Fibroblast of skin of right biceps (primary cell): ENCODE data around the gene ZC3H6.
"Not testable (repeated sequence)": the region's sequence is repeated elsewhere in the genome, so short reads cannot be mapped to it uniquely, and the experiment has no call there.

Experiments used
- DNase-seq: peaks from one replicate; pipeline ENCODE4 v3.0.0-alpha.2; 2013

ZC3H6 gene

DNA sequence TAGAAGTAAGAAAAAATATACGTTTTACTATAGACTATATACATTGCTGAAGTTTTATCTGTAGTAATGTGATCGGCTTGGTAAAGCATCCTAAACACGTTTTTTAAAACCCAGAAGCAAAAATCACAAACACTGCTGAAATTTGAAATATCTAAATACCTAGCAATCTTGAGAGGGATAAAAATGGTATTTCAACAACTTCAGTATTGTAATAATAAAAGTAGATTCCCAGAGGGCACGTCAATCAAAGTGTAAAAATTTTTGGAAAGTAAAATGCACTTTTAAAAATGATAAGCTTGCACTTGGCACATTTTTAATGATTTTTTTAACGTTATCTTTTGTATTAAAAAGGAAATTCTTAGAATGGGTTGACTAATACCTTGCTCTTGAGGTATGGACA, 1.6 kb downstream of the ZC3H6 start:
- no peak for DNase-seq

DNA sequence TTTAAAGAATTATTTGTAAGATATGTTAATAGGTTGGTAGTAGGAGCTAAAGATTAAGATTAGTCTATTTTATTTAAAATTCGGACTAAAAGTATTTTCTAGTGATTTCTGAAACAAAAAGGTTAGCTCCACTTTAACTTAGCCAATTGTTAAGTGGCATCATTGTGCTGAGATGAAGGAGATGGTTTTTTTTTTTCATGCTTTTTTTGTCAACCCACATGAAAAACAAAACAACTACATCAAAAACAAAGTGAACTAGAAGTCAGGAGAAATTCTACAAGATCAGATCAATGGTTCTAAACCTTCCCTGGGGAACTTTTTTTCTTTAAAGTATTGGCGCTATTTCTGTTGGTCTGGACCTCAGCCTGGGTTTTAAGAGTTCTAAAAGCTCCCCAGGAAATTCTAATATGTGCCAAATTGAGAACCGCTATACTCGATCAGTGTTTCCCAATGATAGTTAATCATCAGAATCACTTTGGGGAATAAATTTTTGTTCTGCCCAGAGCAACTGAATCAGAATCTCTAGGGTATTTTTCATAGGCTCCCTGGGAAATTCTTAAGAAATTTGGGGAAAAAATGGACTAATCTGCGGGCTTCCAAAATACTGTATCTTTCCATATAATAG, 2.3 kb downstream of the ZC3H6 start:
- DNase-seq, result peak; percentile 9

DNA sequence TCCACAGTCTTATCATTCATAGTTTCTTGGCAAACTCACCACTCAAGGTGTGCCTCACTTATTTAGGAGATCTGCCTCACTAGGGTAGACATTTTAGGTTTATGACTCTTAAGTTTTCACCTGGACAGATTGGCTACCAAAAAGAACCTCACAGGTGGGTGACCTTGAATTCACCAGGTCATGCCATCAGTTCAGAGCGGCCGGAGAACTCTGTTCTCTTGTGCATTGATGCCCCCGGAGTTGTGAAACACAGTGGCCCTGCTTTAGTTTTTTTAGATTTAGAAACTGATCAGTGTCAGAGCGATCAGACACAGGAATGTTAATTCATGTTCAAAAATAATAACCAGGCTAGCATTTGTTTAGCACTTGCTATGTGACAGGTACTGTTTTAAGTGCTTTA, 6.7 kb downstream of the ZC3H6 start:
- DNase-seq, result not testable (repeated sequence)

GRCh38 chr2:112283535-112283934, 8.1 kb downstream of the ZC3H6 start:
- DNase-seq, result not testable (repeated sequence)

DNA sequence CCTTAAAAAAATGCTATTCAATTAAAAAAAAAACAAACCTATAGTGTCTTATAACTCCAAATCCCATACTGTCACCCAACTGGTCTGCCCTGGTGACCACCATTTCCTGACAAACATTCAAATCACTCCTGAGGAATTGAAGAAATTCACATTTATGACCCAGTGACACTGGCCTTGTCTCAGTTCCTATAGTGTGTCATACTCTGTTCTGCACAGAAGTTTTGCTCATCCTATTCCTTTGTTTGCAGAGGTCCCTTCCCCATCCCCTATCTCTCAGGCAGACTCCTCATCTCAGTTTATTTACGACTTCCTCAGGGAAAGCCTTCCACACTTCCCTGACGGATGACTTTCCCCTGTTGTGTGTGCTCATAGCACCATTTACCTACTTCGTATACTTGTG, 14.7 kb downstream of the ZC3H6 start:
- peak; percentile 40 for DNase-seq

GRCh38 chr2:112290648-112291047, 15.3 kb downstream of the ZC3H6 start:
- DNase-seq, result no peak

DNA sequence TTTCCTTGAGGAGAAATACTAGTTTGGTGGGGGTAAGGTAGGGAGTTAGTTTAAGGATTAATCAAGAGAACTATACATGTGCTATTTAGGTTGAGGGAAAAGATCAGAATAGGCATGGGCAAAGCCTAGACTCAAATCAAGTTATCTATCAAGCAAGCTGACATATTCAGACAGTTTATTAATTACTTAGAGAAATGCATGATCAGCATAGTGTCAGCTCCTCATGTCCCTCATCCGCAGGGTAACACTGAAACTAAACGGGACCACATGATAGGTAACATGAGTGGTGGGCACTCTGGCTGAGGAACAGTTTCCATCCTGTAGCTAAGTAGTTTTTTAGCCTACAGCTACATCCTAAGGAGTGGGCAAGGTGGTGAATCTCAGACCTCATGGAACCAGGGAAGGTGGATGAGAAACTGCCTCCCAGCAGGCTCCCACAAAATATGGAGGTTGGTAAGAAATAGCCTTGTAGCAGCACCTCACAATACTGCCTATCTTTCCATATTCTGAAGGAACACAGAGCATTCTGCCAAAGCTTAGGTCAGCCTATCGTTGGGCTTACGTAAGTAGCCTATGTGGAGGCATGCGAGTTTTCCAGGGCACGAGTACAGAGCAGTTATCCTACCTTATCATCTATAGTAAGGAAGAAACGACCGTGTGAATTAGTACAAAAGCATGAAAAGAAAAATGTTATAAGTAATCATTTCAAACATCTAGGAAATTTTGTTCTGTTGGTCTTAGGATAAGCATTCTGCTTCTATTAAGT, 18.4 kb downstream of the ZC3H6 start:
- DNase-seq, result no peak

GRCh38 chr2:112295407-112296078, 20.1 kb downstream of the ZC3H6 start:
- DNase-seq, result no peak

DNA sequence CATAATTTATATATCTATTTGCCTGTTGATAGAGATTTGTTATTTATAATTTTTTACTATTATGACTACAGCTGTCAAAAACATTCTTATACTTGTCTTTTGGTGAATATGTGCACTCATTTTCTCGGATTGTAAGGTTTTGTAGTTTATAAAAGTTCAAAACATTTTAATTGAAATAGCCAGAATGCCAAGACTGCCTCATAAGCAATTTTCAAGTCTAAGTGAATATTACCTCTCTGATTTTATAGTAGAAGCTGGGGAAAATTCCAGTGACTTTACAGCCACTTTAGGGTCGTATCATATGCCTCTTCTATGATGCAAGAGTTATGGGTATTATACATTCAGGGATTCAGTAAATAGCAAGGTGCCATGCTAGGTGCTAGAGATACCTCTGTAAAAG, 21.0 kb downstream of the ZC3H6 start:
- no peak for DNase-seq

GRCh38 chr2:112301171-112301584, 25.8 kb downstream of the ZC3H6 start:
- DNase-seq, result peak; percentile 72

DNA sequence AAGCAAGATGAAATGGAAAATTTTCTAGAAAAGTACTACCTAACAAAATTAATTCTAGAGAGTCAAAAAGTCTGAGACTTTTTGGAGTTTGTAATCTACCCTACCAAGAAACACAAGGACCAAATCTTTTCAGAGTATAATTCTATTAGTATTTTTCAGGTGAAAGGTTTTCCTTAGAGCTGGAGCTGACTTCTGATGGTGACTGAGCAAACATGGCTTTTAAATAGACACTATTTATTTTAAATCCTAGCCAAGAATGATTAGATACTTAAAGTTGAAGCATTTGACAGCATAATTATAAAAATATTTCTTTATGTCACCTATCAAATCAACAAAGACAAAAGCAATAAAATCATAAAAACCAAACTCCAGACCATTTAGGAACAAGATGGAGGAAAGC, 26.6 kb downstream of the ZC3H6 start:
- no peak for DNase-seq

DNA sequence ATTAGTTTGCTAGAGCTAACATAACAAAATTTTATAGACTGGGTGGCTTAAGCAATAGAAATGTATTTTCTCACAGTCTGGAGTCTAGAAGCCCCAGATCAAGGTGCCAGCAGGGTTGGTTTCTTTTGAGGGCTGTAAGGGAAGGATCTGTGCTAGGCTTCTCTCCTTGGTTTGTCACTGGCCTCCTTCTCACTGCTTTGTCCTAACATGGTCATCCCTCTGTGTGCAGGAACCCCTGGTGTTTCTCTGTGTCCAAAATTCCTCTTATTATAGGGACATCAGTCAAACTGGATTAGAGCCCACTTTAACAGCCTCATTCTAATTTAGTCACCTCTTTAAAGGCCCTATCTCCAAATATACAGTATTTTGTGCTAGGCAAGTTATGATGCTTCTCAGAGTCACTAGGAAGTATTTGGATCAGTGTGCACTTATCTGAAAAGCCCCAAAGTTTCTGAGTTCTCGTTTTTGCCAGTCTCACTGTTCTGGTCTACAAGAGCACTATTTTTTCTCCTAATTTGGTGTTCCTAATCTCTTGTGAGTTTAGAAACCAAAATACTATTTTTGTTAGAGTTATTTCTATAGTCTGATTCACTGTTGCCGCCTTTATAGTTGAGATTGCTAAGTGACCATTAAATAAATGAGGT, 29.0 kb downstream of the ZC3H6 start:
- DNase-seq, result no peak

DNA sequence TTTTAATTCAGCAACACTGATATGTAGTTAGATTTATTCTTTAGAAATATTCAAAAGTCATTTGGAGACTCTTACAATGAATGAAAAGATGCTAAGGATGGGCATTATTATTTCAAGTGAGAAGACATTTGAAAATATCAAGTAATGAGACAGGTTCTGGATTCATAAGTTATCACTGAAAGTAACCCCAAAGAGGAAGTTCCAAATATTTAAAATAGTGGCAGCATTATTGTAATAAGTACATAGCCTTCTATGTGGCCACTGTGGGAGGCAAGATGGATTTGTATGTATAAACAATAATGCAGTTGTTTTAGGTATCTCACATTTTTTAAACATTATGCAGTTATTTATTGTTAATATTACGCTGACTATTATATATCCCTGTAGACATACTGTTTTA, 29.7 kb downstream of the ZC3H6 start:
- DNase-seq, result no peak

DNA sequence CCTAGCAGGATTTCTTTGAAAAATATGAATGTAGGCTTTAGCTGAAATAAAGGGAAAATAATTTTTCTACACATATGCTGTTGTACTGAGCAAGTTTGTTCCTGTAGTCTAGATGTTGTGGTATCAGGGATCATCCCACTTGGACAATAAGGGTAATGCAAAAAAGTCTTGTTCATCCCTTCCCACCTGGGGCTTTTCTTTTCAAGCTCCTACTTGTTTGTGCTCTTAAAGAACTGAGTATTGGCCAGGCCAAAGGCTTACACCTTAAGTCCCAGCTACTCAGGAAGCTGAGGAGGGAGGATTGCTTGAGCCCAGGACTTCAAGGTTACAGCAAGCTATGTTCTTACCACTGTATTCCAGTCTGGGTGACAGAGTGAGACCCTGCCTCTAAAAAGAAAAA, 35.5 kb downstream of the ZC3H6 start:
- DNase-seq, result no peak

- DNase-seq, result no peak
Observed at GRCh38 chr2:112311932-112312331, 36.5 kb downstream of the ZC3H6 start.

DNA sequence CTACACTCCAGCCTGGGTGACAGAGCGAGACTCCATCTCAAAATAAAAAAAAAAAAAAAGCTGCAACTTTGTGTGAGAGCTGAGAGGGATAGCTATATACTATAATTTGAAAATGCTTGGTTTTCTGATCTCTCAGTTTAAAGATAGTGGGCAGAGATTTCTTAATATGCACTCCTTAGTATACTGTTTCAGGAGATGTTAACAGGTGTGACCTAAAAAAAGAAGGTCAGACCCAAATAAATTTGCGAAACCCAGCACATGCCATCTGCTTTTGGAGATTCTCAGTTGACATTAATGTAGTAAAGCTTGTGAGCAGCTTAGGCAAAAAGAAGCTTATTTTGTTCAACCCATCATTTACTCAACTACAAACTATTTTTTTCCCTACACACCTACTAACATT, 37.4 kb downstream of the ZC3H6 start:
- DNase-seq, result no peak

DNA sequence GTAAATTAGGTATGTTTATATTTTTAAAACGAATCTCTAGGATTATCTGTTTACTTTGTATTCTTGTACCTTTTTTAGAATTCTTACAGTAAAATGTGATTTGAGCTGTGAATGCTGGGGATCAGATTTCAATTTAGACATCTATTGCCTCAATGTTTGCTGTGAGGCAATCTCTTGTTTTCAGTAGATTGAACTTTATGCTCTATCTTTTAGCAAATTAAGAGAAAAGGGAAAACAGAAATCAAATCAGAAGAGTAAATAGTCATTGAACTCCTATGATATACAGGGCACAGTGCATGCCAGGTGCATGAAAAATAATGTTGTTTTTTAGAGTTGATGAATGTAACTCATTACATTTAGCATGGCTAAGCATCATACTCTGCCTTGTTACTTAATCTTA, 39.5 kb downstream of the ZC3H6 start:
- no peak for DNase-seq

GRCh38 chr2:112317303-112318158, 42.1 kb downstream of the ZC3H6 start:
- DNase-seq, result peak; percentile 60

DNA sequence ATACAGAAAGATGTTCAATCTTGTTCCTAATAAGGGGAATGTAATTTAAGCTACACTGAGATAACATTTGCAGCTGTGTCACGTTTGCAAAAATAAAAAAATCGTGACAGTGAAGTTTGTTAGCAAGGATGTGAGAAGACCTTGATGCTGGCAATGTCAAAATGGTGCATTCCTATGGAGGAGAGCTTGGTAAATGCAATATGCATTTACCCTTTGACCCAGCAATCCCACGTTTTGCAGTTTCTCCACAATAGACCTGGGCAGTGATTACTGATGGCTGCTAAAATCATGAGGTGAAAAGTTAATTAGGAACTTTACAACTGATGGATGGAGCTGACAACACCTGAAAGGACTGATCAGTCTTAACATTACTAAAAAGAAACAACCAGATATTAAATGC, 43.1 kb downstream of the ZC3H6 start:
- no peak for DNase-seq

GRCh38 chr2:112321375-112322320, 46.3 kb downstream of the ZC3H6 start:
- DNase-seq, result peak; percentile 58

GRCh38 chr2:112322919-112323318, 47.5 kb downstream of the ZC3H6 start:
- no peak for DNase-seq
